Measurements from ENCODE around the gene FAM184B.

DNA sequence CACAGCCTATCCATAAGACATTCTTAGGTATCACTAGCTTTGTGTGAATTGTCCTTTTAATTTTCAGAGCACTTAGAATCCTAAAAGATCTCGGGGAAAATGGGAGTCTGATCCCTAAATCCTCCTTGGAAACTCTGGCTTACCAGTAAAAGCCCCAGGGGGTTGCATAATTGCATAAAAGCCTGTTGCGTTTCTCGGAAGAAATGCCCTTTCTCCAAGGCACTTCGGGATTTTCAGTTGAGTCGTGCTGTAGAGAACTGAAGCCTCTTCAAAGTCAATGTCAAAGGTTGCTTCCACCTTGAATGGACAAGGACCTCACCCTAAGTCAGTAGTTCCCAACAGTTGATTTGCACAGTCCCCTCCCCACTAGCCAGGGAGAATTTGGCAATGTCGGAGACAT lies 20.8 kb downstream of the FAM184B start:
- TF ChIP-seq ZBTB7A (tag by site-specific recombination; IDR thresholded peaks at IDR 0.05; ENCODE audit: low read depth): no peak
- TF ChIP-seq, protein P1, sequence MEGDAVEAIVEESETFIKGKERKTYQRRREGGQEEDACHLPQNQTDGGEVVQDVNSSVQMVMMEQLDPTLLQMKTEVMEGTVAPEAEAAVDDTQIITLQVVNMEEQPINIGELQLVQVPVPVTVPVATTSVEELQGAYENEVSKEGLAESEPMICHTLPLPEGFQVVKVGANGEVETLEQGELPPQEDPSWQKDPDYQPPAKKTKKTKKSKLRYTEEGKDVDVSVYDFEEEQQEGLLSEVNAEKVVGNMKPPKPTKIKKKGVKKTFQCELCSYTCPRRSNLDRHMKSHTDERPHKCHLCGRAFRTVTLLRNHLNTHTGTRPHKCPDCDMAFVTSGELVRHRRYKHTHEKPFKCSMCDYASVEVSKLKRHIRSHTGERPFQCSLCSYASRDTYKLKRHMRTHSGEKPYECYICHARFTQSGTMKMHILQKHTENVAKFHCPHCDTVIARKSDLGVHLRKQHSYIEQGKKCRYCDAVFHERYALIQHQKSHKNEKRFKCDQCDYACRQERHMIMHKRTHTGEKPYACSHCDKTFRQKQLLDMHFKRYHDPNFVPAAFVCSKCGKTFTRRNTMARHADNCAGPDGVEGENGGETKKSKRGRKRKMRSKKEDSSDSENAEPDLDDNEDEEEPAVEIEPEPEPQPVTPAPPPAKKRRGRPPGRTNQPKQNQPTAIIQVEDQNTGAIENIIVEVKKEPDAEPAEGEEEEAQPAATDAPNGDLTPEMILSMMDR (tag by site-specific recombination; IDR thresholded peaks at IDR 0.05): no peak
- TF ChIP-seq ZNF121 (tag by site-specific recombination; IDR thresholded peaks at IDR 0.05): no peak
- TF ChIP-seq, protein P2, sequence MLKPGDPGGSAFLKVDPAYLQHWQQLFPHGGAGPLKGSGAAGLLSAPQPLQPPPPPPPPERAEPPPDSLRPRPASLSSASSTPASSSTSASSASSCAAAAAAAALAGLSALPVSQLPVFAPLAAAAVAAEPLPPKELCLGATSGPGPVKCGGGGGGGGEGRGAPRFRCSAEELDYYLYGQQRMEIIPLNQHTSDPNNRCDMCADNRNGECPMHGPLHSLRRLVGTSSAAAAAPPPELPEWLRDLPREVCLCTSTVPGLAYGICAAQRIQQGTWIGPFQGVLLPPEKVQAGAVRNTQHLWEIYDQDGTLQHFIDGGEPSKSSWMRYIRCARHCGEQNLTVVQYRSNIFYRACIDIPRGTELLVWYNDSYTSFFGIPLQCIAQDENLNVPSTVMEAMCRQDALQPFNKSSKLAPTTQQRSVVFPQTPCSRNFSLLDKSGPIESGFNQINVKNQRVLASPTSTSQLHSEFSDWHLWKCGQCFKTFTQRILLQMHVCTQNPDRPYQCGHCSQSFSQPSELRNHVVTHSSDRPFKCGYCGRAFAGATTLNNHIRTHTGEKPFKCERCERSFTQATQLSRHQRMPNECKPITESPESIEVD (tag by site-specific recombination; IDR thresholded peaks at IDR 0.05): no peak
